HepG2 (cell line): ENCODE measurements around the gene TEAD3. TPM values are rescaled to one million over a fixed set of nuclear protein-coding genes. Genes with fewer than 3 reads are reported as not detected.

ENCODE experiments used
- ARID2 ChIP-seq: sonication (generic); formaldehyde crosslinking; IDR thresholded peaks from 2 replicates; pipeline ENCODE4 v1.8.1; 2022; ENCODE audit warnings: mild to moderate bottlenecking, missing genetic modification reagents, borderline replicate concordance
- ATF7 ChIP-seq, 2 experiments: fragments of 450-650 bp in 1 of 2; sonication (generic) in 1 of 2; formaldehyde crosslinking in 1 of 2; IDR thresholded peaks; 2 replicates each; pipeline versions ENCODE4 v1.4.0 to v1.6.1; 2016 to 2020; ENCODE audit warnings: antibody characterized with exemption in 1 of 2, mild to moderate bottlenecking in 1 of 2, missing genetic modification reagents in 1 of 2
- ATF7-NPFF ChIP-seq: sonication (generic); formaldehyde crosslinking; IDR thresholded peaks from 2 replicates; pipeline ENCODE4 v1.8.1; 2023; ENCODE audit warnings: mild to moderate bottlenecking, low read depth, missing genetic modification reagents, moderate library complexity
- NR2F6 ChIP-seq, 2 experiments: IDR thresholded peaks; 2 replicates each; pipeline ENCODE4 v1.6.1; 2016; ENCODE audit warnings: antibody characterized with exemption in 1 of 2, mild to moderate bottlenecking in 1 of 2
- PAF1 ChIP-seq: IDR thresholded peaks from 2 replicates; pipeline ENCODE4 v1.6.1; 2016; ENCODE audit warnings: missing genetic modification reagents, missing compliant biosample characterization
- REL ChIP-seq: sonication (generic); formaldehyde crosslinking; conservative IDR thresholded peaks from 2 replicates; pipeline ENCODE4 v1.8.0; 2022; ENCODE audit warnings: mild to moderate bottlenecking, missing genetic modification reagents, moderate library complexity
- SKI ChIP-seq: fragments of 450-650 bp; IDR thresholded peaks from one replicate; pipeline ENCODE4 v1.6.1; 2018; ENCODE audit warnings: mild to moderate bottlenecking; ENCODE audit not compliant: partially characterized antibody
- SP140L ChIP-seq: sonication (generic); formaldehyde crosslinking; IDR thresholded peaks from 2 replicates; pipeline ENCODE4 v1.4.0; 2020; ENCODE audit warnings: missing genetic modification reagents, borderline replicate concordance
- SP4 ChIP-seq: sonication (generic); formaldehyde crosslinking; IDR thresholded peaks from 2 replicates; pipeline ENCODE4 v1.8.1; 2023; ENCODE audit warnings: mild to moderate bottlenecking, missing genetic modification reagents
- TBL1XR1 ChIP-seq: fragments of 150-350 bp; IDR thresholded peaks from 2 replicates; pipeline ENCODE4 v1.6.1; 2014; ENCODE audit warnings: borderline replicate concordance, low read length; ENCODE audit not compliant: partially characterized antibody
- U2AF1 ChIP-seq: fragments of 200-400 bp; formaldehyde crosslinking; optimal IDR thresholded peaks from 2 replicates; pipeline ENCODE3; 2017; ENCODE audit warnings: mild to moderate bottlenecking, low read depth, low read length
- ZBTB1 ChIP-seq: sonication (generic); formaldehyde crosslinking; IDR thresholded peaks from 2 replicates; pipeline ENCODE4 v1.4.0; 2020; ENCODE audit warnings: missing genetic modification reagents, borderline replicate concordance
- ZEB1 ChIP-seq: IDR thresholded peaks from 2 replicates; pipeline ENCODE4 v1.6.1; 2012; ENCODE audit warnings: mild to moderate bottlenecking, low read depth, inconsistent platforms; ENCODE audit not compliant: insufficient replicate concordance
- ZMYM3 ChIP-seq: sonication (generic); formaldehyde crosslinking; IDR thresholded peaks from 2 replicates; pipeline ENCODE4 v1.5.1; 2020; ENCODE audit warnings: mild to moderate bottlenecking, missing genetic modification reagents
- ZNF230 ChIP-seq: sonication (generic); formaldehyde crosslinking; IDR thresholded peaks from 2 replicates; pipeline ENCODE4 v1.4.0; 2020; ENCODE audit warnings: mild to moderate bottlenecking, missing genetic modification reagents
- ZNF33A ChIP-seq: sonication (generic); formaldehyde crosslinking; IDR thresholded peaks from 2 replicates; pipeline ENCODE4 v1.5.1; 2020; ENCODE audit warnings: missing genetic modification reagents, mild to moderate bottlenecking, moderate library complexity, borderline replicate concordance
- ZNF446 ChIP-seq: sonication (generic); formaldehyde crosslinking; IDR thresholded peaks from 2 replicates; pipeline ENCODE4 v1.5.0; 2020; ENCODE audit warnings: mild to moderate bottlenecking, missing genetic modification reagents
- ZNF556 ChIP-seq: sonication (generic); formaldehyde crosslinking; IDR thresholded peaks from 2 replicates; pipeline ENCODE4 v1.4.0; 2020; ENCODE audit warnings: mild to moderate bottlenecking, missing genetic modification reagents, borderline replicate concordance
- ZNF883 ChIP-seq: sonication (generic); formaldehyde crosslinking; IDR thresholded peaks from 2 replicates; pipeline ENCODE4 v1.5.1; 2020; ENCODE audit warnings: mild to moderate bottlenecking, missing genetic modification reagents; ENCODE audit errors: not compliant biosample characterization
- polyA plus RNA-seq, 8 experiments: library from polyadenylated mRNA; depleted of rRNA in 3 of 8; stranded (reverse) in 7 of 8; unstranded in 1 of 8; fragments of >200 nt; fragmentation: Illumina TruSeq in 4 of 8; extraction: Trizol in 4 of 8; gene quantifications; 2 replicates each; pipeline versions ENCODE4 v1.2.1 to v1.2.3, GENCODE V29; 2011 to 2016; ENCODE audit warnings: low read depth in 4 of 8, missing spikeins in 1 of 8, mixed read lengths in 1 of 8; ENCODE audit not compliant: insufficient read depth in 1 of 8
- total RNA-seq, 5 experiments: library from RNA; depleted of rRNA; stranded (reverse); fragments of >200 nt; fragmentation: Illumina TruSeq; extraction: Trizol; gene quantifications; 2 replicates each; pipeline ENCODE4 v1.2.3, GENCODE V29; 2016; ENCODE audit warnings: low read depth in 1 of 5
- TF ChIP-seq, protein P1 (sequence below): sonication (generic); formaldehyde crosslinking; IDR thresholded peaks from 2 replicates; pipeline ENCODE4 v1.9.0; 2021; ENCODE audit warnings: missing genetic modification reagents, mild to moderate bottlenecking, borderline replicate concordance
- TF ChIP-seq, protein P2 (sequence below): sonication (generic); formaldehyde crosslinking; IDR thresholded peaks from 2 replicates; pipeline ENCODE4 v1.5.0; 2020; ENCODE audit warnings: missing genetic modification reagents, mild to moderate bottlenecking, borderline replicate concordance
- TF ChIP-seq, protein P3 (sequence below): sonication (generic); formaldehyde crosslinking; IDR thresholded peaks from 2 replicates; pipeline ENCODE4 v1.4.0; 2020; ENCODE audit warnings: mild to moderate bottlenecking, missing genetic modification reagents
- TF ChIP-seq, protein P4 (sequence below): fragments of 450-650 bp; IDR thresholded peaks from 2 replicates; pipeline ENCODE4 v1.6.1; 2017
- TF ChIP-seq, protein P5 (sequence below): sonication (generic); formaldehyde crosslinking; conservative IDR thresholded peaks from 2 replicates; pipeline ENCODE4 v1.8.0; 2022; ENCODE audit warnings: missing genetic modification reagents

The TEAD3 gene
- total and polyA plus RNA-seq, 2 of the 13 experiments (the other 11 are each of a cell fraction or from before 2014, with no cell fraction given) = 15.1 to 16.5 TPM

DNA sequence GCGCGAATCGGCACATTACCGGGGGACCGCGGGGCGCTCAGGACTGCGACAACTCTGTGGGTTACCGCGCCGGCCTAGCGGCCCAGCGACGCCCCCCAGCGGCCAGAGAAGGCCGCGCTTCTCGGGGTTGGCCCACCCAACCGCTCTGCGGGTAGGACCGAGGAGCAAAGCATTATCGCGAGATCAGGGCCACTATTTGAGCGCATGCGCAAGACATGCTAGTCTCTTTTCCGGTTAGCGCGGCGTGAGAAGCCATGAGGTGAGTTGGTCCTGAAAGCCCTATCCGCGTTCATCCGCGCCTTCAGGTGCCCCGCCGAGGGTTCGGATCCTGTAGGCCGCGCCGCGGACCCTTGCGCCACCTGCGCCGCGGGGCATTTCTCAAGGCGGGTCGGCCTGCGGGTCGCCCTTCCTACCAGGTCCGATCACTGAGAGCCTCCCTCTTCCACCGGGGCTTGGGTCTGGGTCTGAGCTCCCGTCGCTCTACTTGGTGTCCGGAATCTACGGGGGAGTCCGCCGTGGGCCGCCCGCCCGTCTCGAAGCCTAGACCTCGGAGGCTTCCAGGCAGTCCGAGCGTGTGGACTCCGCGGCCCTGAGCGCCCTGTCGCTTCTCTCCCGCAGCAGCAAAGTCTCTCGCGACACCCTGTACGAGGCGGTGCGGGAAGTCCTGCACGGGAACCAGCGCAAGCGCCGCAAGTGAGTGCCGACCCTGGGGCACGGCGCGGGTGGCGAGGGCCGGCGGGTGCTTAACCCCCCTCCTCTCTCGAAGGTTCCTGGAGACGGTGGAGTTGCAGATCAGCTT lies 28.5 kb downstream of the TEAD3 start, which contains the start of gene RPL10A (continued):
- TF ChIP-seq SP4 (CRISPR knock-in tag) = peak; percentile 88
- TF ChIP-seq, protein P1, sequence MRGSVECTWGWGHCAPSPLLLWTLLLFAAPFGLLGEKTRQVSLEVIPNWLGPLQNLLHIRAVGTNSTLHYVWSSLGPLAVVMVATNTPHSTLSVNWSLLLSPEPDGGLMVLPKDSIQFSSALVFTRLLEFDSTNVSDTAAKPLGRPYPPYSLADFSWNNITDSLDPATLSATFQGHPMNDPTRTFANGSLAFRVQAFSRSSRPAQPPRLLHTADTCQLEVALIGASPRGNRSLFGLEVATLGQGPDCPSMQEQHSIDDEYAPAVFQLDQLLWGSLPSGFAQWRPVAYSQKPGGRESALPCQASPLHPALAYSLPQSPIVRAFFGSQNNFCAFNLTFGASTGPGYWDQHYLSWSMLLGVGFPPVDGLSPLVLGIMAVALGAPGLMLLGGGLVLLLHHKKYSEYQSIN (CRISPR knock-in tag) = peak; percentile 91; the same call in 1 of the 2 replicates
- TF ChIP-seq SKI = peak; percentile 31
- TF ChIP-seq ZNF556 (CRISPR knock-in tag) = peak; percentile 71; the same call in 1 of the 2 replicates
- TF ChIP-seq ZBTB1 (CRISPR knock-in tag) = peak; percentile 73; the same call in 1 of the 2 replicates
- peak; percentile 96 for TF ChIP-seq ZNF883 (CRISPR knock-in tag)
- TF ChIP-seq ZMYM3 (CRISPR knock-in tag) = peak; percentile 50; the same call in 1 of the 2 replicates
- TF ChIP-seq, protein P2, sequence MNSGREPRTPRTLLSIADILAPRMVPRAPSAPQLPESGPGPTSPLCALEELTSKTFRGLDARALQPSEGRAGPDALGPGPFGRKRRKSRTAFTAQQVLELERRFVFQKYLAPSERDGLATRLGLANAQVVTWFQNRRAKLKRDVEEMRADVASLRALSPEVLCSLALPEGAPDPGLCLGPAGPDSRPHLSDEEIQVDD (CRISPR knock-in tag) = peak; percentile 89
- TF ChIP-seq, protein P3, sequence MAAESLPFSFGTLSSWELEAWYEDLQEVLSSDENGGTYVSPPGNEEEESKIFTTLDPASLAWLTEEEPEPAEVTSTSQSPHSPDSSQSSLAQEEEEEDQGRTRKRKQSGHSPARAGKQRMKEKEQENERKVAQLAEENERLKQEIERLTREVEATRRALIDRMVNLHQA (CRISPR knock-in tag) = peak; percentile 81; the same call in 1 of the 2 replicates
- TF ChIP-seq, protein P4, sequence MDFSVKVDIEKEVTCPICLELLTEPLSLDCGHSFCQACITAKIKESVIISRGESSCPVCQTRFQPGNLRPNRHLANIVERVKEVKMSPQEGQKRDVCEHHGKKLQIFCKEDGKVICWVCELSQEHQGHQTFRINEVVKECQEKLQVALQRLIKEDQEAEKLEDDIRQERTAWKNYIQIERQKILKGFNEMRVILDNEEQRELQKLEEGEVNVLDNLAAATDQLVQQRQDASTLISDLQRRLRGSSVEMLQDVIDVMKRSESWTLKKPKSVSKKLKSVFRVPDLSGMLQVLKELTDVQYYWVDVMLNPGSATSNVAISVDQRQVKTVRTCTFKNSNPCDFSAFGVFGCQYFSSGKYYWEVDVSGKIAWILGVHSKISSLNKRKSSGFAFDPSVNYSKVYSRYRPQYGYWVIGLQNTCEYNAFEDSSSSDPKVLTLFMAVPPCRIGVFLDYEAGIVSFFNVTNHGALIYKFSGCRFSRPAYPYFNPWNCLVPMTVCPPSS = no peak
- TF ChIP-seq REL (CRISPR knock-in tag) = peak; percentile 93
- TF ChIP-seq PAF1 (CRISPR knock-in tag) = no peak
- TF ChIP-seq ZNF33A = peak; percentile 80; the same call in 1 of the 2 replicates
- TF ChIP-seq ATF7-NPFF (CRISPR knock-in tag) = peak; percentile 86; the same call in 1 of the 2 replicates
- peak; percentile 96 for TF ChIP-seq ZNF230 (CRISPR knock-in tag)
- peak; percentile 98 for TF ChIP-seq ARID2 (CRISPR knock-in tag)
- TF ChIP-seq, protein P5, sequence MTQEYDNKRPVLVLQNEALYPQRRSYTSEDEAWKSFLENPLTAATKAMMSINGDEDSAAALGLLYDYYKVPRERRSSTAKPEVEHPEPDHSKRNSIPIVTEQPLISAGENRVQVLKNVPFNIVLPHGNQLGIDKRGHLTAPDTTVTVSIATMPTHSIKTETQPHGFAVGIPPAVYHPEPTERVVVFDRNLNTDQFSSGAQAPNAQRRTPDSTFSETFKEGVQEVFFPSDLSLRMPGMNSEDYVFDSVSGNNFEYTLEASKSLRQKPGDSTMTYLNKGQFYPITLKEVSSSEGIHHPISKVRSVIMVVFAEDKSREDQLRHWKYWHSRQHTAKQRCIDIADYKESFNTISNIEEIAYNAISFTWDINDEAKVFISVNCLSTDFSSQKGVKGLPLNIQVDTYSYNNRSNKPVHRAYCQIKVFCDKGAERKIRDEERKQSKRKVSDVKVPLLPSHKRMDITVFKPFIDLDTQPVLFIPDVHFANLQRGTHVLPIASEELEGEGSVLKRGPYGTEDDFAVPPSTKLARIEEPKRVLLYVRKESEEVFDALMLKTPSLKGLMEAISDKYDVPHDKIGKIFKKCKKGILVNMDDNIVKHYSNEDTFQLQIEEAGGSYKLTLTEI (CRISPR knock-in tag) = no peak
- TF ChIP-seq ATF7 (IDR thresholded peaks at IDR 0.05) = no peak
- peak; percentile 54; the same call in 1 of the 2 replicates for TF ChIP-seq ATF7 (CRISPR knock-in tag; IDR thresholded peaks at IDR 0.05)
- TF ChIP-seq ZEB1 = no peak
- peak; percentile 72 for TF ChIP-seq U2AF1
- peak; percentile 84; the same call in 1 of the 2 replicates for TF ChIP-seq ZNF446 (CRISPR knock-in tag)
- TF ChIP-seq NR2F6 (IDR thresholded peaks at IDR 0.05) = no peak
- peak; percentile 69 for TF ChIP-seq NR2F6 (CRISPR knock-in tag; IDR thresholded peaks at IDR 0.05)
- TF ChIP-seq TBL1XR1 = peak; percentile 88
- no peak for TF ChIP-seq SP140L (CRISPR knock-in tag)
